ENCODE results near the gene CRB3. TPM values are rescaled to one million over a fixed set of nuclear protein-coding genes. Genes with fewer than 3 reads are reported as not detected.

CRB3 gene
- total RNA-seq, 1 experiment from 2014 or later = 53.9 TPM

GRCh38 chr19:6452223-6452614 is 11.9 kb upstream of the CRB3 start:
- ChIA-PET CTCF (no interaction called here), POLR2A (no interaction called here)
- no peak overlapping the region for H3K27ac Mint-ChIP-seq (ENCODE audit: unreplicated experiment)
- no TSS peak for BruUV-seq (replicated peaks)
- H3K9me3 Mint-ChIP-seq (ENCODE audit: unreplicated experiment) = no peaks in the 10 kb centered on the region
- intact Hi-C loops (cut with micrococcal nuclease; ENCODE audit: unreplicated experiment) = no loop called here
- no peak for DNase-seq
- no peak overlapping the region for H3K4me3 Mint-ChIP-seq (ENCODE audit: unreplicated experiment)
- H3K27me3 Mint-ChIP-seq (ENCODE audit: insufficient read depth, unreplicated experiment) = no peaks in the 10 kb centered on the region
- H3K27me3 ChIP-seq (replicated peaks; ENCODE audit: control insufficient read depth, insufficient read depth, low read length) = no peaks in the 10 kb centered on the region
- H3K36me3 Mint-ChIP-seq (ENCODE audit: insufficient read depth, unreplicated experiment) = peaks cover 60% of the 10 kb centered on the region
- no peak overlapping the region for H3K4me3 ChIP-seq (ENCODE audit: low read depth, low read length)
- TF ChIP-seq, protein P1, sequence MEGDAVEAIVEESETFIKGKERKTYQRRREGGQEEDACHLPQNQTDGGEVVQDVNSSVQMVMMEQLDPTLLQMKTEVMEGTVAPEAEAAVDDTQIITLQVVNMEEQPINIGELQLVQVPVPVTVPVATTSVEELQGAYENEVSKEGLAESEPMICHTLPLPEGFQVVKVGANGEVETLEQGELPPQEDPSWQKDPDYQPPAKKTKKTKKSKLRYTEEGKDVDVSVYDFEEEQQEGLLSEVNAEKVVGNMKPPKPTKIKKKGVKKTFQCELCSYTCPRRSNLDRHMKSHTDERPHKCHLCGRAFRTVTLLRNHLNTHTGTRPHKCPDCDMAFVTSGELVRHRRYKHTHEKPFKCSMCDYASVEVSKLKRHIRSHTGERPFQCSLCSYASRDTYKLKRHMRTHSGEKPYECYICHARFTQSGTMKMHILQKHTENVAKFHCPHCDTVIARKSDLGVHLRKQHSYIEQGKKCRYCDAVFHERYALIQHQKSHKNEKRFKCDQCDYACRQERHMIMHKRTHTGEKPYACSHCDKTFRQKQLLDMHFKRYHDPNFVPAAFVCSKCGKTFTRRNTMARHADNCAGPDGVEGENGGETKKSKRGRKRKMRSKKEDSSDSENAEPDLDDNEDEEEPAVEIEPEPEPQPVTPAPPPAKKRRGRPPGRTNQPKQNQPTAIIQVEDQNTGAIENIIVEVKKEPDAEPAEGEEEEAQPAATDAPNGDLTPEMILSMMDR (IDR thresholded peaks at IDR 0.05; ENCODE audit: insufficient read depth in 1 of 2, low read depth in 1 of 2, low read length in 1 of 2, severe bottlenecking in 1 of 2, unreplicated experiment in 1 of 2) = no peak
- peaks cover 5% of the 10 kb centered on the region for H3K9me3 ChIP-seq
- H3K4me1 Mint-ChIP-seq (ENCODE audit: low read depth, unreplicated experiment) = no peaks in the 10 kb centered on the region
- no peaks in the 10 kb centered on the region for H3K4me1 ChIP-seq
- H3K36me3 ChIP-seq (ENCODE audit: control insufficient read depth, insufficient read depth, low read length) = peaks cover 8% of the 10 kb centered on the region

- TF ChIP-seq, protein P1 (IDR thresholded peaks at IDR 0.05; ENCODE audit: insufficient read depth in 1 of 2, low read depth in 1 of 2, low read length in 1 of 2, severe bottlenecking in 1 of 2, unreplicated experiment in 1 of 2) = no peak
- intact Hi-C loops (cut with micrococcal nuclease; ENCODE audit: unreplicated experiment) = no loop called here
These were observed 11.2 kb upstream of the CRB3 start for GRCh38 chr19:6452899-6453298.

DNA sequence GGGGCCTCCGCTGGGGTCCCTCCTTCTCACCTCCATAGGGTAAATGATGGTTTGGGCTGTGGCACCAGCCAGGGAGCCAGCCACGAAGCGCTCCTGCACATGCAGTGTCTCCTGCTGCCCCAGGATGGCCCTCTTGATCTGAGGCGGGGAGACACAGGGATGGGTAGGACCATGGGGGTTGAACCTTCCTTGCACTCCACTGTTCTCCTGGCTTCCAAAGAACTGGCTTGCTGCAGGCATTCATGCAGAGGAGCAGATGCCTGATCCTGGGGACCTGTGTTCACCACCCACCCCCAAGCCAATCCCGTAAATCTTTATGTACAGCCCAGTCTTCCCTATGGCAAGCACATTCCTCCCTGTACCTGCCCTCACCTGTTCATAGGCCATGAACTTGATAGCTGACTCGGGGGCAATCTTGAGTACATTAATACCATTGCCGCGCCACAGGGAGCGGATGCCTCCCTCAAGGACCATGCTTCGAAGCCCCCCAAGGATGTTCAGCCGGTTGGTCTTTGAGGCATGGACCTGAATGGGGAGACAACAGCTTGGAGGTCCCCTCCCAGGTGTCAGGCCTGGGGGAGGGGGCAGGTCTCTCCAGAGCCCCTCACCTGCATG is 10.0 kb upstream of the CRB3 start:
- Histone ChIP-seq H3K4me1 (no peaks in the 10 kb centered on the region), H3K36me3 (ENCODE audit: control insufficient read depth, insufficient read depth, low read length) (peaks cover 9% of the 10 kb centered on the region), H3K4me3 (ENCODE audit: low read depth, low read length) (no peak overlapping the region), H3K9me3 (peaks cover 5% of the 10 kb centered on the region), H3K27me3 (replicated peaks; ENCODE audit: control insufficient read depth, insufficient read depth, low read length) (no peaks in the 10 kb centered on the region)
- Mint-ChIP-seq H3K36me3 (ENCODE audit: insufficient read depth, unreplicated experiment) (peaks cover 60% of the 10 kb centered on the region), H3K27me3 (ENCODE audit: insufficient read depth, unreplicated experiment) (no peaks in the 10 kb centered on the region), H3K27ac (ENCODE audit: unreplicated experiment) (no peak overlapping the region), H3K4me1 (ENCODE audit: low read depth, unreplicated experiment) (peaks cover 7% of the 10 kb centered on the region), H3K4me3 (ENCODE audit: unreplicated experiment) (no peak overlapping the region), H3K9me3 (ENCODE audit: unreplicated experiment) (no peaks in the 10 kb centered on the region)
- TF ChIP-seq, protein P1 (IDR thresholded peaks at IDR 0.05; ENCODE audit: insufficient read depth in 1 of 2, low read depth in 1 of 2, low read length in 1 of 2, severe bottlenecking in 1 of 2, unreplicated experiment in 1 of 2) = no peak
- no peak for DNase-seq
- CTCF ChIA-PET = no interaction called here
- BruUV-seq (replicated peaks) = no TSS peak
- intact Hi-C loops (cut with micrococcal nuclease; ENCODE audit: unreplicated experiment) = no loop called here
- POLR2A ChIA-PET = no interaction called here

More at GRCh38 chr19:6452899-6453298, 11.2 kb upstream of the CRB3 start:
- ChIA-PET CTCF (no interaction called here), POLR2A (interaction anchor here (0.8 kb wide), 1 partner anchor 23 kb away, joined by 3 read pairs; no protein-coding TSS in a partner anchor)
- Histone ChIP-seq H3K36me3 (ENCODE audit: control insufficient read depth, insufficient read depth, low read length) (peaks cover 9% of the 10 kb centered on the region), H3K4me1 (no peaks in the 10 kb centered on the region), H3K27me3 (replicated peaks; ENCODE audit: control insufficient read depth, insufficient read depth, low read length) (no peaks in the 10 kb centered on the region), H3K4me3 (ENCODE audit: low read depth, low read length) (no peak overlapping the region), H3K9me3 (peaks cover 5% of the 10 kb centered on the region)
- Mint-ChIP-seq H3K27me3 (ENCODE audit: insufficient read depth, unreplicated experiment) (no peaks in the 10 kb centered on the region), H3K27ac (ENCODE audit: unreplicated experiment) (no peak overlapping the region), H3K4me1 (ENCODE audit: low read depth, unreplicated experiment) (no peaks in the 10 kb centered on the region), H3K36me3 (ENCODE audit: insufficient read depth, unreplicated experiment) (peaks cover 60% of the 10 kb centered on the region), H3K9me3 (ENCODE audit: unreplicated experiment) (no peaks in the 10 kb centered on the region), H3K4me3 (ENCODE audit: unreplicated experiment) (no peak overlapping the region)
- BruUV-seq (replicated peaks) = no TSS peak
- no peak for DNase-seq

All from Caco-2 (cell line).